Measurements from ENCODE around the gene RAB3B. TPM values are rescaled to one million over a fixed set of nuclear protein-coding genes. Genes with fewer than 3 reads are reported as not detected.

RAB3B gene
- polyA plus RNA-seq, 3 donors = under 0.01 TPM; not detected in 2

DNA sequence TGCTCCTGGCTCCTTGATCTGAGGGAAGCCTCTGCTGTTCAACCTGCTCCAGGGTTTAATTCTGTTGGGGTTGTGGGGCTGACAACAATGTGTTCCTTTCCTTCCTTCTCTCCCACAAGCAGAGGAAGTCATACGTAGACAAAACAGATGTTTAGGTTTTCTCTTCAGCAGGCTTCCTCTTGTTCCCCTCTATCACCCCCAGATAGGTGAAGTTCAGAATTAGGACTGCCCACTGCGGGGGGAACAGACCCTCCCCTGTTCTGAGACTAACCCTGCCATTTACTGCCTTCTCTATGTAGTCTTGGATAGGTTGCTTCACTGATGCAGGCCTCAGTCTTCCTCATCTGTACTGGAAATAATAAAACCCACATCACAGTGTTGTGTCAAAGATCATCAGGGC lies 82.0 kb downstream of the RAB3B start:
- H3K27ac Mint-ChIP-seq = no peak overlapping the region
- H4K20me1 ChIP-seq (ENCODE audit: insufficient read depth, low read length) = no peaks in the 10 kb centered on the region
- no peak overlapping the region for H3K4me2 ChIP-seq (replicated peaks; ENCODE audit: extremely low read depth, low read length, poor library complexity, severe bottlenecking)
- no peak overlapping the region for H3K4me3 ChIP-seq (replicated peaks in 1 of 3; ENCODE audit: low read depth in 2 of 3, low read length in 3 of 3)
- no CpG with 5 or more reads among the region's 2 CpGs for WGBS (ENCODE audit: insufficient coverage)
- no peaks in the 10 kb centered on the region for H3K36me3 ChIP-seq (replicated peaks in 1 of 2; ENCODE audit: control insufficient read depth in 1 of 2, insufficient read depth in 2 of 2, low read length in 2 of 2)
- DNase-seq = no peak
- no peaks in the 10 kb centered on the region for H3K36me3 Mint-ChIP-seq
- H3K9me3 Mint-ChIP-seq = peaks cover 6 to 21% (median 15%) of the 10 kb centered on the region in 7 donors
- H2AFZ ChIP-seq (ENCODE audit: insufficient read depth, low read depth, low read length, poor library complexity, severe bottlenecking) = no peak overlapping the region
- intact Hi-C loops (cut with micrococcal nuclease) = no loop called here
- TF ChIP-seq CTCF (IDR thresholded peaks at IDR 0.05) = no peak
- H3K79me2 ChIP-seq (ENCODE audit: insufficient read depth, low read length) = no peaks in the 10 kb centered on the region
- no peaks in the 10 kb centered on the region for H3K4me1 ChIP-seq (ENCODE audit: control insufficient read depth in 1 of 2, insufficient read depth in 2 of 2, low read length in 2 of 2)
- H3K9me3 ChIP-seq (replicated peaks in 1 of 2; ENCODE audit: control insufficient read depth in 1 of 2, insufficient read depth in 1 of 2, low read length in 2 of 2) = peaks cover 0 to 17% of the 10 kb centered on the region in 2 donors
- H3K27me3 ChIP-seq (ENCODE audit: control insufficient read depth in 2 of 2, insufficient read depth in 2 of 2, low read length in 2 of 2) = peaks cover 0 to 3% of the 10 kb centered on the region in 2 donors
- no peak overlapping the region for H3K27ac ChIP-seq (ENCODE audit: low read depth in 1 of 2, low read length in 2 of 2)
- no peak overlapping the region for H3K9ac ChIP-seq (ENCODE audit: insufficient read depth, low read length, poor library complexity, severe bottlenecking)
- peaks cover 1 to 14% (median 2%) of the 10 kb centered on the region in 3 donors for H3K27me3 Mint-ChIP-seq (ENCODE audit: low read depth in 3 of 3)
- no peak overlapping the region for H3K4me3 Mint-ChIP-seq
- no peaks in the 10 kb centered on the region for H3K4me1 Mint-ChIP-seq

DNA sequence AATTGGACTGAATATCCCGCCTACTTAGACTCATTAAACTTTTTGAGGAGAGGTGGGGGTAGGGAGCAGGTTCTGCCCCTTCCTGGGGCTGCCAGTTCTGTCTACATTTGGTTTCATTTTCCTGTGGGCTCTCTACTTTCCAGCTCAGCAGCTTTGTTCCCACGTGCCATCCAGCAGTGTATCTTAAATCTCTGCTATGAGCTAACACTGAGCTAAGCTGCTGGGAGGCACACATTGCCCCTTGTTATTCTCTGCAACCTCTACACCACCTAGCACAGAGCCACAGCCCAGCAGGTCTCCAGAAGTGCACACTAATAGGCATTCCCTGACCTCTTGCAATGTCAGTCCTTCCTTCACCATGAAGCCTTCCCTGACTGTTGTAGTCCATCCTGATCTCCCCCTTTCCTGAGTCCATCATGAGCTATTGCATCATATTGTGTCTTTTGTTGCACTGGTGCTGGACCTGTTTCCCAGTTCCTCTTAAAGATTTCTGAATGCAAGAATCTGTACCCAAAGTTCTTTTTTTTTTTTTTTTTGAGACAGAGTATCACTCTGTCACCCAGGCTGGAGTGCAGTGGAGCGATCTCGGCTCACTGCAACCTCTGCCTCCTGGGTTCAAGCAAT lies 83.3 kb downstream of the RAB3B start:
- no peaks in the 10 kb centered on the region for H4K20me1 ChIP-seq (ENCODE audit: insufficient read depth, low read length)

More for the DNA sequence above, 83.3 kb downstream of the RAB3B start:
- H2AFZ ChIP-seq (ENCODE audit: insufficient read depth, low read depth, low read length, poor library complexity, severe bottlenecking) = no peak overlapping the region
- peaks cover 0 to 17% of the 10 kb centered on the region in 2 donors for H3K9me3 ChIP-seq (replicated peaks in 1 of 2; ENCODE audit: control insufficient read depth in 1 of 2, insufficient read depth in 1 of 2, low read length in 2 of 2)
- H3K4me3 ChIP-seq (replicated peaks in 1 of 3; ENCODE audit: low read depth in 2 of 3, low read length in 3 of 3) = no peak overlapping the region
- H3K27ac ChIP-seq (ENCODE audit: low read depth in 1 of 2, low read length in 2 of 2) = no peak overlapping the region
- Mint-ChIP-seq H3K27ac (peak overlapping the region in 1 of 7 donors; percentile 5), H3K36me3 (no peaks in the 10 kb centered on the region), H3K4me1 (no peaks in the 10 kb centered on the region), H3K4me3 (no peak overlapping the region), H3K27me3 (ENCODE audit: low read depth in 3 of 3) (peaks cover 1 to 17% (median 2%) of the 10 kb centered on the region in 3 donors), H3K9me3 (peaks cover 6 to 21% (median 15%) of the 10 kb centered on the region in 7 donors)
- no peak for DNase-seq
- no peaks in the 10 kb centered on the region for H3K4me1 ChIP-seq (ENCODE audit: control insufficient read depth in 1 of 2, insufficient read depth in 2 of 2, low read length in 2 of 2)
- no peak for TF ChIP-seq CTCF (IDR thresholded peaks at IDR 0.05)
- intact Hi-C loops (cut with micrococcal nuclease) = no loop called here
- H3K27me3 ChIP-seq (ENCODE audit: control insufficient read depth in 2 of 2, insufficient read depth in 2 of 2, low read length in 2 of 2) = peaks cover 0 to 5% of the 10 kb centered on the region in 2 donors
- no peaks in the 10 kb centered on the region for H3K36me3 ChIP-seq (replicated peaks in 1 of 2; ENCODE audit: control insufficient read depth in 1 of 2, insufficient read depth in 2 of 2, low read length in 2 of 2)
- H3K9ac ChIP-seq (ENCODE audit: insufficient read depth, low read length, poor library complexity, severe bottlenecking) = no peak overlapping the region
- 0% methylated on average over 1 of the region's 4 CpGs for WGBS (ENCODE audit: insufficient coverage)
- no peak overlapping the region for H3K4me2 ChIP-seq (replicated peaks; ENCODE audit: extremely low read depth, low read length, poor library complexity, severe bottlenecking)
- H3K79me2 ChIP-seq (ENCODE audit: insufficient read depth, low read length) = no peaks in the 10 kb centered on the region

Data from CD14-positive monocyte (primary cell).